ENCODE results near the gene OPN1LW.
"Not testable (repeated sequence)": the region's sequence is repeated elsewhere in the genome, so short reads cannot be mapped to it uniquely, and the experiment has no call there.

Gene OPN1LW

DNA sequence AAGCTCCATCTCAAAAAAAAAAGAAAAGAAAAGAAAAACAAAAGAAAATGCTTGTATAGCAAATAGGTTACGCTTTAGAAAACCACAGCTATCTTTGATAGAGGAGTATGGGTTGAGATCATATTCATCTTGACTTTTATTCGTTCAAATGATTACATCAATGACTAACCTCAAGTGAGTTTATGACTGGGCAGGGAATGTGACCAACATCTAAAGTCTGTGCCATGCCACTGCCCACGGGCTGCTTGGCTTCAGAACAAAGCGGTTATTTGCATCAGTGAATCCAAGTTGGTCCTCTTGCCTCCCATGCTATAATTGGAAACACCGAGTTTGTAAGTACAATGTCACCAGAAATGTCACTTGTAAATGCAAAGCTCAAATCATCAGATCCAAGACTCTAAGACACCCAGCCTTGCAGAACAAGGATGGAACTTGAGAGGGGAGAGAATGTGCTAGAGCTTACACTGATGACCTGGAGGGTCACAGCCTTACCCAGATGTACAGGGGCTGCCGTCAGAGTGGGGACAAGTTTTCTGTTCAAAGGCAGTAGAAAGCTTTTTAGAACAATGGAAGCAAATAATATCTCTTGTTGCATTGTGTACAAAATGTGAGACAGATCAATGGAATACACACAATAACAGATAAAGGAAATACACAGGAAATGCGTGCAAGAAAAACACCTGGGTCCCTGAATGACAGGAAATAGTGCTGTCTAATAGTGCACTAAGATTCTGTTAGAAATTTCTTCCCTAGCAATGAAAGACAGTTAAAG is 8.4 kb upstream of the OPN1LW start:
- peak; percentile 22 for DNase-seq

DNA sequence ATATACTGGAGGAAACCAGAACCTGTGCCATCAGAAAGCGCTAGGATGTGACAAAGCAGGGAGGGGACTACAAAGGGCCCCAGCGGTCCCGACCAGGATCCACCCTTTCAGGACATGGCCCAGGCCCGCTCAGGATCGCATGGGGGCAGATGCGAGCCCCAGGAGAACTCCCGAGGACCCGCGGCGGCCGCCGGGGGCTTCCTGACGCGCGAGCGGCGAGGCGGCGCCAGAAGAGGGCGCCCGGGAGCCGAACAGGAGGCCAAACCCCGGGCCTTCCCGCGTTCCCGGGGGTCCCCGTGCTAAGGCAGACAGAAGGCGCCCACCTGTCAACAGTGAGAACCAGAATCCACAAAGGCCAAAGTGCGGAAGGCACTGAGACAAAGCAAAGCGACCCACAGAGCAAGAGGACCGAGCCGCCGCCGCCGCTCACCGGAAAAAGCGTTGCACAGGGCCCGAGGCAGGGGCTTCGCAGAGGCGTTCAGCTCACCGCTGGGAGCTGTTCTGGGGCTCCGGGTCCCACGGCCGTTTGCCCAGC is 7.3 kb upstream of the OPN1LW start:
- DNase-seq, result peak; percentile 59

DNA sequence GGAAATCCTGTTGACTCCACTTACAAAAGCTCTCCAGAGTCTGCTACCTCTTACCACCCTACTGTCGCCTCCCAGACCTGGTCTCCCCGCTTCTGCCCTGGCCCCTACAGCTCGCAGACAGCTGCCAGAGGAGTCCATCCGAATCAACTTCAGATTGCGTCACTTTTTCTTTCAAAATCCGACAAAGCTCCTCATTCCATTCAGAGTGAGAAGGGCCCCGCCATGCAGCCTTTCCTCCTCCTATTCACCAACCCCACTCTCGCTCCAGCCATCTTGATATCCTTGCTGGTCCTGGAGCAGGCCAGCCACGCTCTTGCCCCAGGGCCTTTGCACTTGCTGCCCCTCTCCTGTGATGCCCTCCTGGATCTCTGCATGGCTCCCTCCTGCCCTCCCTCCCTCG is 5.2 kb upstream of the OPN1LW start:
- no peak for DNase-seq

GRCh38 chrX:154140206-154140605 is 3.8 kb upstream of the OPN1LW start:
- DNase-seq, result no peak

- DNase-seq, result no peak
Measured at GRCh38 chrX:154140742-154141141, 3.3 kb upstream of the OPN1LW start.

GRCh38 chrX:154142386-154142785 is 1.7 kb upstream of the OPN1LW start:
- no peak for DNase-seq

DNA sequence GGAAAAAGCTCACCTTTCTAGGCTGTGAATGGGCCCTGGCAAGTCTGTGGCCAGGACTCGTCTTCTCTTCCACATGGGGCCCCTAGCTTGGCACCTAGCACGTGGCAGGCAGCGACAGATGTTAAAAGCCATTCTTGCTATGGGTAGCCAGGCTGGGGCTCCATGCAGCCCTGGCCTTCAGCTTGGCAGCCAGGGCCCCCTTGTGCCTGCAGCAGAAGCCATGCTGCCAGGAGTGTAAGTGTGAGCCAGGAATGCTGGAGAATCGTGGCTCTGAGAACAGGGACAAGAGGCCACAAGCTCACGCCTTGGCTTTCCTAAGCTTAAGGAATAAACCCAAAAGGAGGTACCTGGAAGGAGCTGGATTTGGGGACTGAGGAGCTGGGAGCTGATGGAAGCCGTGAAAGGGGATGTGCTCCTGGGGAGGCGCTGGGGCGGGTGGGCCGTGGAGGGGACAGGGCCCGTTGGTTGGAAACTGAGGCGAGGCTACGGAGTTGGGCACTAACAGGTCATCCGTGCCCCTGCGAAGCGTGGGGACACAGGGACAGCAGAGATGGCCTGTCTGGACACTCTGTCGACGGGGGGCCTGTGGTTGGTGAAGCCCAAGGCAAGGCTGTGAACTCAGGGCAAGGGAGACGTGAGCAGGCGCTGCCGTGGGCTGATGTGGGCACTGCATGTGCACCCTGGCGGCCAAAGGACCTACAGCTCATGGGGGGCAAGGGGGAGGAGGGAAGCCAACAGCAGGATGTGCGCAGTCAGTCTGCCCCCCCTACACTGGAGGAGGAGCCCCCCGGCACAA is 895 bp upstream of the OPN1LW start:
- DNase-seq, result no peak

DNA sequence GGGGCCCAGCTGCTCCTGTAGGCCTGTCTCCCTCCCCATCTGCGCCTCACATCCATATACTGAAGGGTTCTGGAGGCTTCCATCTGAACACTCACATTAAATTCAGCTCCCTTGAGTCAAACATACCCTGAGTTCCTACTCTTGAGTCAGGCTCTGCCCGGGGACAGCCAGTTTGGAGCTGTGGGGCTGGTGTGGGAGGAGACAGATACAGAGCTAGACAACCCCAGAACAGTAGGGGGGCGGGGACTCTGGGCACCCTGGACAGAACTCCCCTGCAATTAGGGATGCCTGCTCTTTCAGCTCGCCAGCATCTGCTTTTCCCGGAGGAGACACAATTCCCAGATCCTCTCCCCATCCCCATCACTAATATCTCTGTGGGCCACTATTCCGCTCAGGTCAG is 7.0 kb downstream of the OPN1LW start:
- DNase-seq, result not testable (repeated sequence)

GRCh38 chrX:154156221-154156620 is 12.2 kb downstream of the OPN1LW start:
- not testable (repeated sequence) for DNase-seq

DNA sequence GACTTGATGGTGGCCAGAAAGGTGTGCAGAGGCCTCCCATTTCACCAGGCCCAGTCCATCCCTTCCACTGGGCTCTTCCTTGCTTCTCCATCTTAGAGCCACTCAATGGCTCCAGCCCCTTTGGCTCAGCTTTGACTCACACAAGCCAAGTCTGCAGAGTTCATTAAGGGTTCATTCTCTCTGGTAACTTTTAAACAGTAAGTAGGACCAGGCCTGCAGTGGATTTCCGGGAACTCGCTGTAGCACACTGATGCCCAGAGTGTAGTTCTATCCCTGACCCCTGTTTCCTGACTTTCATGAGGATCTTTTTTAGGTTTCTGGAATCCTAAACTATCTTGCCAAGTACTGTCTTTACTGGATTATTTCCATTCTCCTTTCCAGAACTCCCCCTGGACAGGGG is 13.2 kb downstream of the OPN1LW start:
- not testable (repeated sequence) for DNase-seq

GRCh38 chrX:154159345-154159744 is 15.3 kb downstream of the OPN1LW start:
- DNase-seq, result not testable (repeated sequence)

DNA sequence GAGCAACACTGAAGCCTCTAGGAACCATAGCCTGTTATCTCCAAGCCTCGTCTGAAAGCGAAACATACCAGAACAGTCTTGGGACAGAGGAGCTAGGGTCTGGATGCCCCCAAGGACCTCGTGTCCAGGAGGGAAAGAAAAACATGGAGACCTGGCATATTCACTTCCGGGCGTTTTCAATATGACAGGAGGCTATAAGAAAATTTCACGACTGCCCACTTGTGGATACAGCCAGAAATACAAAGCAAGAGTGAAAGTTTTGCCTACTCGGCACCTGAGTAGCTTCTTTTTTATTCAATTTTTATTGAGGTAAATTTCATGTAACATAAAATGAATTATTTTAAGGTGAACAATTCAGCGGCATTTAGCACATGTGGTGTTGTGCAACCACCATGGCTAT is 20.9 kb downstream of the OPN1LW start:
- not testable (repeated sequence) for DNase-seq

DNA sequence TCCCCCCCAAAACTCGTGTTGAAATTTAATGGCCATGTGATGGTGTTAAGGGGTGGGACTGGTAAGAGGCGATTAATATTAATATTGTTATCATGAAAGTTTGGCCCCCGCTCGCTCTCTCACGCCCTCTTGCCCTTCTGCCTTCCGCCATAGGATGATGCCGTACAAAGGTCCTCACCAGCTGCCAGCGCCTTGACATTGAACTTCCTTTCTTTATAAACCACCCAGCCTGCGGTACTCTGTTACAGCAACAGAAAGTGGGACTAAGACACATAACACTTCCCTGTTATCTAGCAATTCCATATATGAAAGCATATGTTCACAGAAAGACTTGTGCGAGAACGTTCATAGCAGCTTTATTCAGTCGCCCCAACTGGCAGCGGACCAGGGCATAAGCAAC is 24.3 kb downstream of the OPN1LW start:
- not testable (repeated sequence) for DNase-seq

GRCh38 chrX:154172535-154172943 is 28.5 kb downstream of the OPN1LW start:
- DNase-seq, result not testable (repeated sequence)

DNA sequence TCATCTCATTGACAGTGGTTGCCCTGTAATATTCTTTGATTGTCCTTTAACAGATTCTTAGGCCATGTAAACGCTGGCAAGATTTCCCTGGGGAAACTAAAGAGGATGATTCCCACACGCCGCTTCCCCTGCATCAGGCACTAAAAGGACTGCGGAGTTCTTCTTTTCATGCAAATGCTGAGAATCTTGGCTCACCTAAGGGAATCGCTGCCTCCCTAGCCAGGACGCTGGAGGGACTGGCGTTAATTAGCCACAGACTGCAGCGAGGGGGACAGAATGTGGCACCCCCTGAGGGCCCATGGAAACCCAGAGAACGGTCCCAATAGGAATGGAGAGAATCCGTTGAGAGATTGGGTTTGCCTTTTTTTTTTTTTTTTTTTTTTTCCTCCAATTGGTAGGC is 30.3 kb downstream of the OPN1LW start:
- not testable (repeated sequence) for DNase-seq

GRCh38 chrX:154182296-154182695 is 38.3 kb downstream of the OPN1LW start, which contains the start of gene OPN1MW:
Gene OPN1MW (plus strand): TSS chrX:154182596. CDS start chrX:154182678, 82 bp downstream.
- not testable (repeated sequence) for DNase-seq

DNA sequence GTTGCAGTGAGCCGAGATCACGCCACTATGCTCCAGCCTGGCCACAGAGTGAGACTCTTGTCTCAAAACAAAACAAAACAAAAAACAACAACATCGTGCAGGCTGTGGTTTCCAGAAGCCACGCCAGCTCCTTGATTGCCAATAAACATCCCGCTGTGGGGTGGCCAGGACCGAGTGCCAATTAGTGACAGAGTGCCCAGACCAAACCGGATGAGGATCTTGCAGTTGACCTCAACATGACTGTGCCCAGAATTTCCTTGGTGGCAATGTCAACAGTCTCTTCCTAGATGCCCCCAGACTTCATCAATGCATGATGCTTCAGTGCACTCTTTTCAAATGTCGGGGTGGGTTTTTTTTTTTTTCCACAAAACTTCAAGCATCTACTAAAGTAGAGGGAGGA is 39.8 kb downstream of the OPN1LW start:
- not testable (repeated sequence) for DNase-seq

GRCh38 chrX:154192846-154193245 is 48.8 kb downstream of the OPN1LW start:
- DNase-seq, result not testable (repeated sequence)

- not testable (repeated sequence) for DNase-seq
Measured at GRCh38 chrX:154194316-154194715, 50.3 kb downstream of the OPN1LW start.

GRCh38 chrX:154196466-154196865 is 52.4 kb downstream of the OPN1LW start:
- DNase-seq, result not testable (repeated sequence)

Data from activated CD4-positive, alpha-beta T cell treated with anti-CD3 and anti-CD28 coated beads, Interleukin-2, amount 50 U/mL, for 16 hours (primary cell).